Measurements from ENCODE around the gene NAALADL2. TPM values are rescaled to one million over a fixed set of nuclear protein-coding genes. Genes with fewer than 3 reads are reported as not detected.

Gene NAALADL2
- total and polyA plus RNA-seq, 2 of the 8 experiments (the other 6 are each of a cell fraction or from before 2014, with no cell fraction given), result 0.12 to 0.22 TPM

GRCh38 chr3:175818811-175819464 lies 959.8 kb downstream of the NAALADL2 start:
- Histone ChIP-seq H3K14ac (ENCODE audit: insufficient read length) (no peak overlapping the region), H3K36me3 (ENCODE audit: control insufficient read depth in 2 of 4, insufficient read depth in 4 of 4, low read length in 3 of 4) (no peaks in the 10 kb centered on the region), H3K79me1 (ENCODE audit: low read depth, low read length) (no peaks in the 10 kb centered on the region), H3K9ac (replicated peaks in 1 of 4; ENCODE audit: extremely low read depth in 1 of 4, low read depth in 3 of 4, low read length in 3 of 4) (no peak overlapping the region), H3K4me1 (replicated peaks in 1 of 4; ENCODE audit: control insufficient read depth in 3 of 4, insufficient read depth in 4 of 4, low read length in 3 of 4) (peaks cover 0 to 3% (median 2%) of the 10 kb centered on the region in 4 experiments; a peak in 4 of 7 replicates), H3K23me2 (ENCODE audit: low read depth, low read length) (no peaks in the 10 kb centered on the region), H2BK5ac (ENCODE audit: low read depth, low read length) (no peak overlapping the region; the same call in 1 of the 2 replicates), H2BK20ac (ENCODE audit: low read length) (no peak overlapping the region), H3K18ac (ENCODE audit: extremely low read depth, low read length) (no peak overlapping the region), H2BK15ac (ENCODE audit: low read length) (no peak overlapping the region), H3K4me2 (ENCODE audit: insufficient read depth in 1 of 2, low read depth in 2 of 2, low read length in 2 of 2) (no peak overlapping the region), H2BK12ac (ENCODE audit: low read depth, low read length) (no peak overlapping the region), H3K27me3 (replicated peaks in 1 of 4; ENCODE audit: control insufficient read depth in 3 of 4, extremely low read depth in 1 of 4, insufficient read depth in 3 of 4, low read length in 3 of 4) (no peaks in the 10 kb centered on the region), H2AFZ (ENCODE audit: low read length) (no peak overlapping the region), H3K9me3 (ENCODE audit: insufficient read depth in 2 of 2, low read depth in 1 of 2, low read length in 1 of 2) (peaks cover 0 to 6% of the 10 kb centered on the region in 2 experiments; a peak in 2 of 4 replicates), H2AK5ac (ENCODE audit: low read depth, low read length) (no peak overlapping the region), H3K23ac (ENCODE audit: insufficient read length) (no peak overlapping the region), H3K4ac (replicated peaks; ENCODE audit: insufficient read length, low read depth, low read length) (no peak overlapping the region), H2BK120ac (replicated peaks; ENCODE audit: low read depth, low read length) (no peak overlapping the region), H4K91ac (replicated peaks; ENCODE audit: insufficient read length, low read length) (no peak overlapping the region), H3K4me3 (ENCODE audit: extremely low read depth in 1 of 4, insufficient read depth in 2 of 4, low read depth in 3 of 4, low read length in 4 of 4) (no peak overlapping the region), H4K5ac (ENCODE audit: insufficient read length, low read depth, low read length) (no peak overlapping the region), H3K27ac (ENCODE audit: low read depth, low read length) (no peak overlapping the region), H3K79me2 (ENCODE audit: control insufficient read depth in 1 of 2, insufficient read depth in 2 of 2, low read length in 2 of 2) (no peaks in the 10 kb centered on the region), H4K8ac (ENCODE audit: extremely low read depth, insufficient read depth, low read length) (no peak overlapping the region), H3K56ac (replicated peaks; ENCODE audit: insufficient read length, low read depth, low read length) (no peak overlapping the region), H4K20me1 (replicated peaks in 1 of 2; ENCODE audit: control insufficient read depth in 1 of 2, insufficient read depth in 2 of 2, low read length in 2 of 2) (no peaks in the 10 kb centered on the region)
- 88% methylated on average over 3 of the region's 3 CpGs; no CpG with 5 or more reads in 1 of the 2 experiments for WGBS, 2 experiments (ENCODE audit: extremely low coverage in 1 of 2, insufficient coverage in 1 of 2, insufficient read length in 1 of 2, insufficient replicate concordance in 2 of 2, low coverage in 1 of 2, low lambda C conversion rate in 2 of 2, missing lambda C conversion rate in 1 of 2)
- FAIRE-seq (no peak), DNase-seq (ENCODE audit: low read depth in 1 of 2, low spot score in 2 of 2) (no peak)
- ChIA-PET CTCF (ENCODE audit: partially characterized antibody) (interaction anchor here (1.1 kb wide), 1 partner anchor 35 kb away, joined by 3 read pairs; no protein-coding TSS in a partner anchor), POLR2A (ENCODE audit: partially characterized antibody) (no interaction called here)
- TF ChIP-seq SUZ12 (IDR thresholded peaks at IDR 0.05; ENCODE audit: low read length), result no peak
- TF ChIP-seq USF2 (IDR thresholded peaks at IDR 0.05; ENCODE audit: low read length), result no peak
